LoVo (cell line): ENCODE measurements around the gene TTN.

ENCODE experiments used
- DNase-seq: peaks from one replicate; pipeline ENCODE4 v3.0.0-alpha.2; 2016; ENCODE audit warnings: low spot score

TTN gene

GRCh38 chr2:178807227-178808008, at the start of gene TTN:
Gene TTN (minus strand): TSS chr2:178807423. CDS start chr2:178804642, 2,781 bp downstream.
- DNase-seq, result no peak

- no peak for DNase-seq
Observed at GRCh38 chr2:178855151-178855550, 47.9 kb upstream of the TTN start.

DNA sequence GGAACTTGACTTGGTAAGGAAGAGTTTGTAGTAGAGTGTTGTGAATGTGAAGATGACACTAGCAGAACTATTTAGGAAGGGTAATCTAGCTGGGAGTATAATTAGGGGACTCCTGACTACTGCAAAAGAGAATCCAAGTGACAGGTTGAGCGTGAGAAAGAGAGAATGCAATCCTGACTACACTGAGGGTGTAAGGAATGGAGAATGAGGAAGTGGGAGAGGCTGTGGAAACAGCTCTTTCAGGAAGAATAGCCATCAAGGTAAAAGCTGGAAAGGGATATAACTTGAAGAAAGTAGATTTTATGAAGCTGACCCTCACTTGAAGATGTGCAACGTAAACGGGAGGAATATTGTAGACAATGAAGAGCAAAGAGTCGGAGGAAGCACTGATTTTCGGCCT, 41.1 kb upstream of the TTN start:
- DNase-seq, result no peak

DNA sequence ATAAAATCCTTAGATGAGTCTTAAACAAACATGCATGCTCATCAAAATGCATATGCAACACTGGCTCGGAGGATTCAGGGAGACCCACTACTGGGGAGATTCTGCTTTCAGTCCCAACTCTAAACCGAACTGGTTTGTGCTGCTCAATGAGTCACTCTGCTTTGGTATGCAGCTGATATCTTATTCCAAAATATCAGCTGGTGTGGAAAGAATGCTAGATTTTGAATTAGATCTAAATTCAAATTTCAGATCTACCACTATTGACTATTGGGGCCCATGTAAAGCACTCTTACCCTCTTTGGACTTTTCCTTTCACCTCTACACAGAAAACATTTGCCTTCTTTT, 39.2 kb upstream of the TTN start:
- no peak for DNase-seq

DNA sequence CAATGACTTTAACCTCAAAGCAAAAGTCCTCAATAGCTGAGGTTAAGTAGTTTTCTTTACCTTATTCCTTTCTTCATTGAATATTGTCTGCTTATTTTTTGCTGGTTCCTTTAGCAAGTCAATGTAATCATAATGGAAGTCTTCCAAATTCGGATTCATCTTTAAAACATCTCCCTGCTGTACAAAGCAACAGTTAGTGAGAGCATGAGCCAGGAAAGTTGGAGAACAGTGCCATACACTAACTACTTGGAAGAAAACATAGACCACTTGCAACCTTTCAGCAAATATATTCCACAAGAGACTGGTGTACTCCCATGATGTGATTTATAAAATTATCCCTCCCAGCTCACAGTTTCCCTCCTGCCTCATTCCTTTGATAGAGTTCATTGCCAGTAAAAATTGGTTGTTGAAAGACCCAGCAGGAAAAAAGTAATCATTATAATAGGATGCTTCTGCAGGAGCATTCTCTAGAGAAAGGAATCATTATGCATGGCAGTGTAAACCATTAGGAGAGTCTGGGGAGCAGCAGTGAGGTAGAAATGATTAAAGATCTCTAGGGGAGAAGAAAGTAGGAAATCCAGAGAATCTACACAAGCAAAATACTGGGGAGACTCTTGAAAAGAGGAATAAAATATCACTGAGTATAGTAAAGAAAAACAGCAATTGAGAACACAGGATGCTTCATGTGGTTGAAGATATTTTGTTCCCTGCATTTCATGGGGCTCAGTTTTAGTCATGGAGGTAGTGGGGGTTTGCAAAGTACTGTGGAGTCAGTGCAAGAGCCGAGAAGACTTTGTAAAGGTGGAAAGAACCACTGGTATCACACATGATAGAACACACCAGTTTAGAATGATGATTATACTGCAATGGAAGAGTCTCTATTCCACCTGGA, 38.6 kb upstream of the TTN start:
- DNase-seq, result no peak

DNA sequence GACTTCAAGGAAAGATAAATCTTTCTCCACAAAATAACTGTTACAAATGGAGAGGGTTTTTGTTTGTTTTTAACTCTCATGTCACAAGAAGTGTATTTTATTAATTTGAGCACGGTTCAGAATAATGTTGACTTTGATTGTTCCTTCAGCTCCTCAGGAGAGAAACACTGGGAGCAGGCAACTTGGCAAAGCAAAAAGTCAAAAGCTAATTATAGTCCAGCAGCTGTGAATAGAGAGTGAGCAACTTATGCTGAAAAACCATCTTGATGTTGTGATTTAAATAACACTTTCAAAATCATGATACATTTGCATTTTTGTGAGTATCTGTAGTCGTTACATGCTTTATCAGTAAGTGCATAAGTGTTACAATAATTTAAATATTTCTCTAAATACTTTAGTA, 37.5 kb upstream of the TTN start:
- no peak for DNase-seq

DNA sequence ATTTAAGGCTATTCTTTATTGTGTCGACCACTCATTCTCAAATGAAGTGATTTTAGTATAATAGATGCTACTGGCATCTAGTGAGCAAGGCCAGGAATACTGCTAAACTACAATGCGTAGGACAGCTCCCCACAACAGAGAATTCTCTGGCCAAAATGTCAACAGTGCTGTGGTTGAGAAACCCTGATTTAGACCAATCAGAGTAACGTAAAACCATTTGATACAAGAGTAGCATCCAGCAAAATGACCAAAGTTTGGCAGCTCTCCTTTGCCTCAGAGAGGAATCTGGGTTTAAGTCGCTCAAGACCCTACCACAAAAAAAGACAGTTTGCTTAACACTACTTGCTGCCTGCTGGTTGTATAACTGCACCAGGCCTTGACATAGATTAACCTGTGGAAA, 37.0 kb upstream of the TTN start:
- no peak for DNase-seq

- DNase-seq, result no peak
Observed at GRCh38 chr2:178843697-178844096, 36.5 kb upstream of the TTN start.

GRCh38 chr2:178836807-178837206, 29.6 kb upstream of the TTN start:
- no peak for DNase-seq

- no peak for DNase-seq
Observed at GRCh38 chr2:178834086-178834485, 26.9 kb upstream of the TTN start.

GRCh38 chr2:178833382-178833781, 26.2 kb upstream of the TTN start:
- DNase-seq, result no peak

DNA sequence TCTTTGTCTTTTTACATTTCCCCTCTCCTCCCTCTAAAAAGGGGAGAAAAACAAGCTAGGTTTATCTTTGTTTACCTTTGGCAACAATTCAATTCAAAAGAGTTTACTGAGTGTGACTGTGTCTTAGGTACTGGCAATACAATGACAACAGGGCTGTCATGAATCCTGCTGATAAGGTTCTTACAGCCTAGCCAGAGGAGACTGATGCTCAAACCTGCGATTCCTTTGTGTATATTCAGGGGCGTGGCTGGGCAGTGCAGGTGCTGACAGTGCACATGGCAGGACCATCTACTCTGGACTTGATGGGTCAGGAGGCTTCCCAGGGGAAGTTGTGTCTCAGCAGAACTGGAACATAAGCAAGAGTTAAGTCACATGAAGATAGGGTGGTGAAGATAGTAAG, 23.2 kb upstream of the TTN start:
- no peak for DNase-seq

GRCh38 chr2:178829981-178830380, 22.8 kb upstream of the TTN start:
- DNase-seq, result no peak

DNA sequence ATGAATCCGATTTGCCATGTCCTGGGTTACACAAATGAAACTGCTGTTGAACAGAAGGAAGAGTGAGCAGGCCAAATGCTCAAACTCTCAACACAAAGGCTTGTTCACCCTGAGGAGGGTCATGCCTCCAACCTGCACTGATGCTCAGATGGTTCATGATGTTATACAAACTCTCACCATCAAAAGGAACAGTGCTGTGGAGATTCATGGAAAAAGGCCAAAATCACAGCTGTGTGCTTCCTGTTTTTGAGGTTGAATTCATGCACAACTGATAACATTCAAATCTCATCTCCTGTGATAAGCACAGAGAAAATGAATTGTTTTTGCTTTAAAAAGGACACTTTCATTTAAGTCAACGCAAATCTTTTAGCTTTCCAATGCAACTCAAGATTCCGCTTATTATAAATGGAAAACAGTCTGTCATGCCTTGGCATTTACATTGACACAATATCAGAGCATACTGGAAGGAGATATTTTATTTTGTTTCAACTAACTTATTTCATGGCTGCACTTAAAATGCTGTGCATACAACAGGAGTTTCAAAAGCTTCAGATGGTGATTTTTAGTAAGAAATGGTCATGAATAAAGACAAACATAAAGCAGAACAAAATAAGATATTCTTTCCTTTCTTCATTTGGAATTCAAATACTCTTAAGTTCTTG, 22.2 kb upstream of the TTN start:
- DNase-seq, result no peak

- no peak for DNase-seq
Observed at GRCh38 chr2:178828486-178828881, 21.3 kb upstream of the TTN start.

GRCh38 chr2:178827739-178828485, 20.7 kb upstream of the TTN start:
- no peak for DNase-seq

DNA sequence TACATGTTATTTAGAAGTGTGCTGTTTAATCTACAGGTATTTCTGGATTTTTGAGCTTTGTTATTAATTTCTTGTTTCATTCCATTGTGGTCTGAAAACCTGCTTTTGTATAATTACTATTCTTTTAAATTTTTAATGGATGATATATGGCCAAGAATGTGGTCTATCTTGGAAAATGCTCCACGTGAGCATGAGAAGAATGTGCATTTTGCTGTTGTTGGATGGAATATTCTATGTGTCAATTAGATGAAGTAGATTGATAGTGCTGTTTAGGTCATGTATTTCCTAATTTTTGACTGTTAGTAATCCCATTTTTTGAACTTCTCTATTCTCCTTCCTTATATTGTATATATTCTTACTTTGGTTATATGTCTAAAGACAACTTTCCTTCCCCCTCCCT, 19.9 kb upstream of the TTN start:
- no peak for DNase-seq

DNA sequence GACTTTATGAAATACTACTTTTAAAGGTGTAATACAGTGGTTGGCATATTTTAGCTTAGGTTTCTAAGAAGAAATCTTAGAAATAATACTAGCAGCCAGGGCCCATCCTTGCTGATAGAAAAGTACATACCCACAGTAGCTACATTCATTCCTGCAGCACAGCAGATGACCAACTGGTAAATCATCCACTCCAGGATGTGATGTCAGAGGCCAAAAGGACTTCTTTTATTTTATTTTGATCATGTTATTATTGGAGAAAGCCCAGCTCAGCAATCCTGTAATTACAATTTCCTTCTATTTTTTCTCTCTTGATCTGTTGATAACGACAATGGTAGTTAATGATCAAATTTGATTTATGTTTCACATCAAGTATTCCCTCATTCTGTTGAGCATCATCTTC, 18.0 kb upstream of the TTN start:
- no peak for DNase-seq

- DNase-seq, result no peak
Observed at GRCh38 chr2:178824181-178824580, 17.0 kb upstream of the TTN start.

GRCh38 chr2:178819992-178820391, 12.8 kb upstream of the TTN start:
- no peak for DNase-seq

DNA sequence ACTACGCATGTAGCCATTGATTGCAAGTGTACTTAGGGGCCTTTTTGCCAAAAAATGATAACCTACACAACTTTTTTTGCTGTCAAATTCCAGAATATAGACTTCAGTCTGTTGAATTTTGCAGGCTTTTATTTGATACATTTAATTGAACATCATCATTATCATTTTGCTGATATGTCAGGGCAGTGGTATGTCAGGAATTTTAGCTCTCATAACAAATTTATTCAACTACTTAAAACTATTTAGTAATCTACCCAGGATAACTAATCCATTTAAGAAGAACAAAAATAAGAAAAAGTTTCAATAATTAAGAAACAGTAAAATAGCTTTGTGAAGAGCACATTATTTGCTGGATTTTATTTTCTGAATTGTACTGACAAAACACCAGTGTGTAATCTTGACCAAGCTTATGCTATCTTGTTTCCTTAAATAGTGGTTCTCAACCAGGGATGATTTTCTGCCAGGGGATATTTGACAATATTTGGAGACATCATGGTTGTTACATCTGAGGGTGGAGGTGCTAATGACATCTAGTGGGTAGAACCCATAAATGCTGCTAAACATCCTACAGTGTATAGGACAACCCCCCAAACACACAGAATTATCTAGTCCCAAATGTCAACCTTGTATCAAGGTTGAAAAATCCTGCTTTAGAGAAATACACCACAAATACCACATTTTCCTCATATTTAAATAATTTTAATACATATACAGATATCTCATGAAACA, 12.1 kb upstream of the TTN start:
- no peak for DNase-seq

DNA sequence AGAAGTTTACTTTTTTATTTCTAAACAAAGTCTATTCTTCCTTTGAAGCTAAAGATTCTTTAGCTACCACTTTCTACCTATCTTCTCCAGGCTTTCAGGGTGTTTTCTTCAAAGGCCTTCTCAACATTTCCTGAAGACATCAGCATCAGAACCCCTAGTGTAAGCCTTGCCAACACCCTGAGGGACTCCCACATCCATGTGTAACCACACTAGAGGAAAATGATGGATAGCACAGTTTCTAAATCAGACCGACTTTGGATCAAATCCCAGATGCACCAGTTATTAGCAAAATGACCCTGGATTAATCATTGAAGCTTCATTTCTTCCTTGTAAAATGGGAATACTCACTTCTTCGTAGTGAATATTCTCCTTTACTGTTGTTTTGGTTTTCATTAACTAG, 4.7 kb upstream of the TTN start:
- no peak for DNase-seq
